Bronchial epithelial cell (primary cell): ENCODE data around the gene FBXO17. TPM values are rescaled to one million over a fixed set of nuclear protein-coding genes. Genes with fewer than 3 reads are reported as not detected.

Source experiments
- DNase-seq: peaks from one replicate; pipeline ENCODE4 v3.0.0-alpha.2; 2010; ENCODE audit warnings: low read depth
- FAIRE-seq: peaks from 2 replicates; lab custom pipeline; 2011; peaks lifted over from hg19 to GRCh38; lab: Jason Lieb, UNC
- H3K27me3 ChIP-seq: 2 replicates; pipeline ENCODE4 v1.5.1; 2011; ENCODE audit warnings: low read length; ENCODE audit not compliant: control insufficient read depth, insufficient read depth
- H3K36me3 ChIP-seq: 2 replicates; pipeline ENCODE4 v1.5.1; 2011; ENCODE audit warnings: low read length; ENCODE audit not compliant: control insufficient read depth, insufficient read depth
- H3K4me3 ChIP-seq: 2 replicates; pipeline ENCODE4 v1.5.1; 2011; ENCODE audit warnings: mild to moderate bottlenecking, low read depth, low read length, control low read depth
- total RNA-seq: library from RNA; depleted of rRNA; stranded (reverse); fragments of >200 nt; gene quantifications from 2 replicates; pipeline ENCODE4 v1.2.1, GENCODE V29; 2014
- TF ChIP-seq, protein P1 (sequence below): IDR thresholded peaks from 2 replicates; pipeline ENCODE4 v1.5.1; 2011; ENCODE audit warnings: mild to moderate bottlenecking, moderate library complexity, low read length, control low read depth, inconsistent platforms; ENCODE audit not compliant: insufficient read depth, severe bottlenecking

Gene FBXO17
- total RNA-seq, 1 donor from 2014 or later: 11.6 TPM

DNA sequence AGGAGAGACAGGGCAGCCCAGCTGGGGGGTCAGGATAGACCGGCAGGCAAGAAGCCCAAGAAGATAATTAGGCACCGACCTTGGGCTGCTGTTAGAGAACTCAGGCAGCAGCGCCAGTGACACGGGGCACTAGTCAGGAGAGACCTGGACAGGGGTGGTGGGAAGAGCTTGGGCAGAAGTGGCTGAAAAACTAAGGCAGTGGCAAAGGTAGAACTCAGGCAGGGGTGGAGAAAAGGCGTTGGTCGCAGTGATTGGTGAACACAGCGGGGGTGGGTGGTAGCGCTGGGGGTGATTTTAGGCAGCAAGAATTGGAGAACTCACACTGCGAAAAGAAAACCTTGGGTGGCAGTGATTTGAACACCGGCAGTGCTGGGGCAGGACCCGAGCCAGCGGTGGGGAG is 67.9 kb downstream of the FBXO17 start:
- Histone ChIP-seq H3K27me3 (no peaks in the 10 kb centered on the region), H3K4me3 (no peak overlapping the region), H3K36me3 (peaks cover 18% of the 10 kb centered on the region)
- FAIRE-seq (no peak), DNase-seq (no peak)
- TF ChIP-seq, protein P1, sequence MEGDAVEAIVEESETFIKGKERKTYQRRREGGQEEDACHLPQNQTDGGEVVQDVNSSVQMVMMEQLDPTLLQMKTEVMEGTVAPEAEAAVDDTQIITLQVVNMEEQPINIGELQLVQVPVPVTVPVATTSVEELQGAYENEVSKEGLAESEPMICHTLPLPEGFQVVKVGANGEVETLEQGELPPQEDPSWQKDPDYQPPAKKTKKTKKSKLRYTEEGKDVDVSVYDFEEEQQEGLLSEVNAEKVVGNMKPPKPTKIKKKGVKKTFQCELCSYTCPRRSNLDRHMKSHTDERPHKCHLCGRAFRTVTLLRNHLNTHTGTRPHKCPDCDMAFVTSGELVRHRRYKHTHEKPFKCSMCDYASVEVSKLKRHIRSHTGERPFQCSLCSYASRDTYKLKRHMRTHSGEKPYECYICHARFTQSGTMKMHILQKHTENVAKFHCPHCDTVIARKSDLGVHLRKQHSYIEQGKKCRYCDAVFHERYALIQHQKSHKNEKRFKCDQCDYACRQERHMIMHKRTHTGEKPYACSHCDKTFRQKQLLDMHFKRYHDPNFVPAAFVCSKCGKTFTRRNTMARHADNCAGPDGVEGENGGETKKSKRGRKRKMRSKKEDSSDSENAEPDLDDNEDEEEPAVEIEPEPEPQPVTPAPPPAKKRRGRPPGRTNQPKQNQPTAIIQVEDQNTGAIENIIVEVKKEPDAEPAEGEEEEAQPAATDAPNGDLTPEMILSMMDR: no peak

DNA sequence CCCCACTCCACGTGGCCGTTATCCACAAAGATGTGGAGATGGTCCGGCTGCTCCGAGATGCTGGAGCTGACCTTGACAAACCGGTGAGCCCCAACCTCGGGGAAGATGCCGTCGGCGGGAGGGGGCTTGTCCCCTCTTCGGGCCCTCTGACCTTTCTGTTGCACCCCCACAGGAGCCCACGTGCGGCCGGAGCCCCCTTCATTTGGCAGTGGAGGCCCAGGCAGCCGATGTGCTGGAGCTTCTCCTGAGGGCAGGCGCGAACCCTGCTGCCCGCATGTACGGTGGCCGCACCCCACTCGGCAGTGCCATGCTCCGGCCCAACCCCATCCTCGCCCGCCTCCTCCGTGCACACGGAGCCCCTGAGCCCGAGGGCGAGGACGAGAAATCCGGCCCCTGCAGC is 68.3 kb downstream of the FBXO17 start:
- H3K4me3 ChIP-seq: no peak overlapping the region
- TF ChIP-seq, protein P1: no peak
- H3K27me3 ChIP-seq: no peaks in the 10 kb centered on the region
- FAIRE-seq (no peak), DNase-seq (no peak)
- H3K36me3 ChIP-seq: peaks cover 18% of the 10 kb centered on the region

DNA sequence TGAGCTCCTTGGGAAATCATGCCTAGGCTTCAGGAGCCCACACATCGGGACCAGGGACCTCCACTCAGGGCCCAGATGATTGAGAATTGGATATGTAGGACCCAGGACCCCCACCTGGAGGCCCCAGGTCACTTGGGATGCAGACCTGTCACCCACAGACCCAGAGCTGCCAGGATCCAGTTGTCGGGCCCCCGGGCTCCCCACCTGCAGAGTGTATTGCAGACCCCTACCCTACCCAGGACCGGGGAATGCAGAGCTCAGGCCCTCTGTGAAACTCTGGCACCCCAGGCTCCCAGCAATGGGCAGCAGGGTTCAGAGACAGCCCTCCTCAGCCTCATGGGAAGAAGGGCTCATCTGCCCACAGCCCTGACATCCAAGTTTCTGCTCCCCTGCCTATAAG is 69.9 kb downstream of the FBXO17 start:
- H3K4me3 ChIP-seq: no peak overlapping the region
- TF ChIP-seq, protein P1: no peak
- DNase-seq: no peak
- no peaks in the 10 kb centered on the region for H3K27me3 ChIP-seq
- H3K36me3 ChIP-seq: peaks cover 18% of the 10 kb centered on the region
- no peak for FAIRE-seq

DNA sequence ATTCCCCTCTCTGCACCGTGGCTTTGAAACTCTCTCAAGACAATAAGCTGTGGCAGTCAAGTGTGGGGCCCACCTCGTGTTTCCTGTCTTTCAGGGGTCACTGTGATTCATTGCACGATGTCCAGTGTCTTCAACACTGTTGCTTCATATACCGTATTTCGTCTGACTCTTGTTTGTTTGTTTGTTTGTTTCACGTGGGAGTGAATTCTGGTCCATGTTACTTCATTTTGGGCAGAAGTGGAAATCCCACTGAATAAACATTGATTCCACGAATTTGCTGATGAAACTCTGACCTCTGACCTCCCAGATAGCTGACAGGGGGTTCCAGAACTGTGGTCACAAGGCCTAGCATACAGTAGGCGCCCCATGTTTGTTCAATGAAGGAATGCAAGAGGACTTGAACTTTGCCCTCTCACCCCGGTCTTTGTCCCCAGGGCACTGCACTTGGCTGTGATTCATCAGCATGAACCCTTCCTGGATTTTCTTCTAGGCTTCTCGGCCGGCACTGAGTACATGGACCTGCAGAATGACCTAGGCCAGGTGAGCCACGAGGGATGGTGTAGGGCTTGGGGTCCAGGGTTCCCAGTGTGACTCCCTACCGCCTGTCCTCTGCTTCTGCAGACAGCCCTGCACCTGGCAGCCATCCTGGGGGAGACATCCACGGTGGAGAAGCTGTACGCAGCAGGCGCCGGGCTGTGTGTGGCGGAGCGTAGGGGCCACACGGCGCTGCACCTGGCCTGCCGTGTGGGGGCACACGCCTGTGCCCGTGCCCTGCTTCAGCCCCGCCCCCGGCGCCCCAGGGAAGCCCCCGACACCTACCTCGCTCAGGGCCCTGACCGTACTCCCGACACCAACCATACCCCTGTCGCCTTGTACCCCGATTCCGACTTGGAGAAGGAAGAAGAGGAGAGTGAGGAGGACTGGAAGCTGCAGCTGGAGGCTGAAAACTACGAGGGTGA is 70.7 kb downstream of the FBXO17 start:
- Histone ChIP-seq H3K36me3 (peaks cover 18% of the 10 kb centered on the region), H3K27me3 (no peaks in the 10 kb centered on the region), H3K4me3 (no peak overlapping the region)
- DNase-seq (no peak), FAIRE-seq (no peak)
- TF ChIP-seq, protein P1: no peak

DNA sequence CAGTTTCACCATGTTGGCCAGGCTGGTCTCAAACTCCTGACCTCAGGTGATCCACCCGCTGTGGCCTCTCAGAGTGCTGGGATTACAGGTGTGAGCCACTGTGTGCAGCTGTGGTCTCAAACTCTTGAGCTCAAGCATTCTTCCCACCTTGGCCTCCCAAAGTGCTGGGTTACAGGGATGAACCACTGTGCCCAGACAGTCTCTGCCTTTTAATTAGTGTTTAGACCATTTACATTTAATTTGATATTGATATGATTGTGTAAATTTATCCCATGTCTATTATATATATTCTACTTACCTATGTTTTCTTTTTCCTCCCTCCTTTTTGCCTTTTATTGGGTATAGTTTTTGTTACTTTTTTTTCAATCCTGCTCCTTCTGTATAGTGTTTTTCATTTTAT is 73.9 kb downstream of the FBXO17 start:
- no peak for DNase-seq
- TF ChIP-seq, protein P1: no peak
- H3K36me3 ChIP-seq: peaks cover 11% of the 10 kb centered on the region
- no peaks in the 10 kb centered on the region for H3K27me3 ChIP-seq
- FAIRE-seq: no peak
- no peak overlapping the region for H3K4me3 ChIP-seq
